Measurements from ENCODE around the gene EPS15. TPM values are rescaled to one million over a fixed set of nuclear protein-coding genes. Genes with fewer than 3 reads are reported as not detected.
"Not testable (repeated sequence)": the region's sequence is repeated elsewhere in the genome, so short reads cannot be mapped to it uniquely, and the experiment has no call there.

Gene EPS15
- total RNA-seq, 4 donors from 2014 or later = 94.8 to 133 (median 125) TPM

DNA sequence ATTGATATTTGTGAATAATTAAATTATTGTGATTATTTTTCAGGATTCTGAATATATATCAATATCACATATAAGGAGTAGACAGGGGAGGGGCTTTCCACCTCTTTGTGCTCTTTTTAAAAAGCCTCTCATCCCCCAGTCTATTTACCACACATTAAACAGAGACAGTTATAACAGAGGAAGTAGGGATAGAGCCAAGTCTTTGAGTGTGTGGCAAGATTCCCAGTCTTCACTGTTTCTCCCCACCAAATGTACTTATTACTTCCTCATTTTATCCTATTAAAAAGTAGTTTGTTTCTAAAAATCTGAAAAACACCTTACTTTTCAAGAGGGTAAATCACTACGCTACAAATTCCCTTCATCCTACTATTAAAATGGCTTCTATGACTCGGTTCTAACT, 46.7 kb downstream of the EPS15 start:
- H3K27me3 ChIP-seq = no peaks in the 10 kb centered on the region
- no peak for DNase-seq (ENCODE audit: low spot score in 2 of 2)
- H3K4me1 ChIP-seq = peaks cover 0 to 31% (median 7%) of the 10 kb centered on the region in 4 donors
- no peak overlapping the region for H3K4me3 ChIP-seq
- H3K9me3 ChIP-seq = no peaks in the 10 kb centered on the region
- TF ChIP-seq, protein P1, sequence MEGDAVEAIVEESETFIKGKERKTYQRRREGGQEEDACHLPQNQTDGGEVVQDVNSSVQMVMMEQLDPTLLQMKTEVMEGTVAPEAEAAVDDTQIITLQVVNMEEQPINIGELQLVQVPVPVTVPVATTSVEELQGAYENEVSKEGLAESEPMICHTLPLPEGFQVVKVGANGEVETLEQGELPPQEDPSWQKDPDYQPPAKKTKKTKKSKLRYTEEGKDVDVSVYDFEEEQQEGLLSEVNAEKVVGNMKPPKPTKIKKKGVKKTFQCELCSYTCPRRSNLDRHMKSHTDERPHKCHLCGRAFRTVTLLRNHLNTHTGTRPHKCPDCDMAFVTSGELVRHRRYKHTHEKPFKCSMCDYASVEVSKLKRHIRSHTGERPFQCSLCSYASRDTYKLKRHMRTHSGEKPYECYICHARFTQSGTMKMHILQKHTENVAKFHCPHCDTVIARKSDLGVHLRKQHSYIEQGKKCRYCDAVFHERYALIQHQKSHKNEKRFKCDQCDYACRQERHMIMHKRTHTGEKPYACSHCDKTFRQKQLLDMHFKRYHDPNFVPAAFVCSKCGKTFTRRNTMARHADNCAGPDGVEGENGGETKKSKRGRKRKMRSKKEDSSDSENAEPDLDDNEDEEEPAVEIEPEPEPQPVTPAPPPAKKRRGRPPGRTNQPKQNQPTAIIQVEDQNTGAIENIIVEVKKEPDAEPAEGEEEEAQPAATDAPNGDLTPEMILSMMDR (IDR thresholded peaks at IDR 0.05) = no peak
- TF ChIP-seq EP300 (IDR thresholded peaks at IDR 0.05) (peak in 1 of 2 donors; percentile 17), POLR2A (IDR thresholded peaks at IDR 0.05) (no peak)
- H3K36me3 ChIP-seq = peaks cover 0 to 29% (median 0%) of the 10 kb centered on the region in 3 donors
- H3K27ac ChIP-seq = peak overlapping the region in 1 of 4 donors; percentile 65
- WGBS, 2 donors = 57 to 66% methylated on average over 2 of the region's 2 CpGs

DNA sequence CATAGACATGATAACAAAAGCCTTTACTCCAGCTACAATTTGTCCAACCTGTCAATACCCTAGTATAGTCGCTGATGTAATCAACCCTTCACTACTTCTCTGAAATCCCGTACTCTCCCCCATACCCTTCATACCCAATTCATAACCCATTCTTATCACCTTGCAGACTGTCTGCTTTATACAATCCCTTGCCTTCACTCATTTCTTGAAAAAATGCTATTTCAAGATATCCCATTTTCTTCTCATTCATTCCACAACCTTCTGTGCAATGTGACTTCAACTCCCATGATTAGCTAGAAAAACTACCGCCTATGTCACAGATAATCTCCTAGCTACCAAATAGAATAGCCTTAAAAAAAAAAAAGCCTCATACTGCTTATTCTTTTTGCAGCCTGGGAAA, 49.5 kb downstream of the EPS15 start:
- Histone ChIP-seq H3K27me3 (no peaks in the 10 kb centered on the region), H3K27ac (no peak overlapping the region), H3K9me3 (no peaks in the 10 kb centered on the region), H3K4me1 (peaks cover 0 to 34% (median 7%) of the 10 kb centered on the region in 4 donors), H3K36me3 (peaks cover 0 to 40% (median 0%) of the 10 kb centered on the region in 3 donors), H3K4me3 (no peak overlapping the region)
- no peak for DNase-seq (ENCODE audit: low spot score in 2 of 2)
- 82 to 86% methylated on average over 3 of the region's 3 CpGs for WGBS, 2 donors
- TF ChIP-seq EP300 (IDR thresholded peaks at IDR 0.05) (no peak), POLR2A (IDR thresholded peaks at IDR 0.05) (no peak)
- TF ChIP-seq, protein P1 (IDR thresholded peaks at IDR 0.05) = no peak

DNA sequence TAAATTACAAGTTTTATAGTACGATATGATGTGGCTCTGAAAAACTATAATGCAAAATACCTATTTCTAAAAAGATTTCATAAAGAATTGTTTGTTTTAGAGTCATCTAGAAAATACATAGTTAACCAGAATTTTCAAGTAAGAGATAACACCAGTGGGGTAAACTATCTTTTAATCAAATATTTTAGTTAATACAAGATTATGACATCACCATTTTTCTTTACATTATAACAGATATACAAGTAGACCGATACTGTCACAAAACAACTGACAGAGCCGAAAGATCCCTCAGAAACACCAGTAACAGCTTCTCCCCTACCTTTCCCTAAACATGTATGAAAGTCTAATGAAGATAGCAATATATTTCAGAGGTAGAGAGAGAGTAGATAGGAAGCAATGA, 54.2 kb downstream of the EPS15 start:
- no peak for TF ChIP-seq EP300 (IDR thresholded peaks at IDR 0.05)
- TF ChIP-seq, protein P1 (IDR thresholded peaks at IDR 0.05) = no peak
- no peak for TF ChIP-seq POLR2A (IDR thresholded peaks at IDR 0.05)
- no peak overlapping the region for H3K4me3 ChIP-seq
- peaks cover 0 to 14% (median 0%) of the 10 kb centered on the region in 4 donors for H3K4me1 ChIP-seq
- H3K9me3 ChIP-seq = no peaks in the 10 kb centered on the region
- no peaks in the 10 kb centered on the region for H3K27me3 ChIP-seq
- 98 to 99% methylated on average over 3 of the region's 3 CpGs for WGBS, 2 donors
- peaks cover 0 to 54% (median 0%) of the 10 kb centered on the region in 3 donors for H3K36me3 ChIP-seq
- H3K27ac ChIP-seq = no peak overlapping the region
- DNase-seq (ENCODE audit: low spot score in 2 of 2) = no peak

DNA sequence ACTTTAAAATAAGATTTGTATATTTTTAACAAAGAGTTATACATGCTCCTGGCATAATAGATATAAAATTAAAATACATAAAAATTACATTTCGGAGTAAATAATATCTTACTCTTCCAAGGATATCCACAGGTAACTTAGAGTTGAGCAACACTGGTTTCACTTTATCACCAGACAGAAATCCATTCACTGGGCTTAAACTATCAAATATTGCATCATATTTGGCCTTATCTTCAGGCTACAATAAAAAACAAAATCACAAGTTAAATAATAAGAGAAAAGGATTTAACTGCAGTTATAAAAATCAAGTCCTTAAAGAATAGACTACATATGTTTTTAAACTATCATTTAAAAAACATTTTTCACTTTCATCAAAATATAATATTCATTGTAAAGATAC, 55.5 kb downstream of the EPS15 start:
- DNase-seq (ENCODE audit: low spot score in 2 of 2) = no peak
- Histone ChIP-seq H3K4me1 (peaks cover 0 to 14% (median 0%) of the 10 kb centered on the region in 4 donors), H3K27ac (no peak overlapping the region), H3K9me3 (no peaks in the 10 kb centered on the region), H3K27me3 (no peaks in the 10 kb centered on the region), H3K4me3 (no peak overlapping the region), H3K36me3 (peaks cover 0 to 59% (median 0%) of the 10 kb centered on the region in 3 donors)
- TF ChIP-seq, protein P1 (IDR thresholded peaks at IDR 0.05) = no peak
- TF ChIP-seq POLR2A (IDR thresholded peaks at IDR 0.05) (no peak), EP300 (IDR thresholded peaks at IDR 0.05) (no peak)
- 91 to 97% methylated on average over 1 of the region's 1 CpG for WGBS, 2 donors

DNA sequence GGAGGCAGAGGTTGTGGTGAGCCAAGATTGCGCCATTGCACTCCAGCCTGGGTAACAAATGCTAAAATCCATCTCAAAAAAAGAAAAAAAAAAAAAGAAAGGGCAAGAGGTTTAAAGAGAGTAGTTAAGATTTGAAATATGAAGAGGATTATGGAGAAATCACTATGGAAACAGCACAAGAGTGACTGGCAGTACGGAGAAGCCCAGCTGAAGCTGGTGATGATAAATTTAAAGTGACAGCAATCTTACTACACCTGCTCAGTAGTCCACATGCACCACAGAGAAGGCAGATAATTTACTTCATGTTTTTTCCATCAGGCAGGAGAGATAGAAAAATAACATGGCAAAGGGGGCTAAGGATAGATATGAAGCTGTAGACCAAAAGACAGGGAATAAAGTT, 56.8 kb downstream of the EPS15 start:
- H3K9me3 ChIP-seq; DNase-seq (ENCODE audit: low spot score in 2 of 2); H3K27me3 ChIP-seq; H3K27ac ChIP-seq; H3K4me3 ChIP-seq: not testable (repeated sequence)
- peaks cover 0 to 14% (median 0%) of the 10 kb centered on the region in 4 donors for H3K4me1 ChIP-seq
- peaks cover 0 to 54% (median 0%) of the 10 kb centered on the region in 3 donors for H3K36me3 ChIP-seq
- 47 to 76% methylated on average over 2 of the region's 2 CpGs for WGBS, 2 donors

DNA sequence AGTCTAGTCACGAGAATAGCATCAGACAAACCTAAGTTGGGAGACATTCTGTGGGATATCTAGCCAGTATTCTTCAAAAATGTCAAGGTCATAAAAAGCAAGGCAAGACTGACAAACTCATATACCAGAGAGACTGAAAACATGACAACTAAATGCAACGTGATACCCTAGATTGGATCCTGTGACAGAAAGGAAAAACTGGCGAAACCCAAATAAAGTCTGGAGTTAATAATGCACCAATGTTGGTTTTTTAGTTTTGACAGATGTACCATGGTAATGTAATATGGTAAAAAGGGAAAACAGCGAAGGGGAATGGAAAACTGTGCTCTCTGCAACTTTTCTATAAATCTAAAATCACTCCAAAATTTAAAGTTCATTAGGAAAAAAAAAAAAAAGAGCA, 64.5 kb downstream of the EPS15 start:
- Histone ChIP-seq H3K4me1 (peaks cover 0 to 4% (median 0%) of the 10 kb centered on the region in 4 donors), H3K27ac (no peak overlapping the region), H3K36me3 (peaks cover 0 to 34% (median 8%) of the 10 kb centered on the region in 3 donors), H3K27me3 (no peaks in the 10 kb centered on the region), H3K9me3 (no peaks in the 10 kb centered on the region), H3K4me3 (no peak overlapping the region)
- no peak for DNase-seq (ENCODE audit: low spot score in 2 of 2)
- TF ChIP-seq, protein P1 (IDR thresholded peaks at IDR 0.05) = no peak
- TF ChIP-seq POLR2A (IDR thresholded peaks at IDR 0.05) (no peak), EP300 (IDR thresholded peaks at IDR 0.05) (no peak)
- WGBS, 2 donors = 85 to 87% methylated on average over 4 of the region's 4 CpGs

Data from tibial nerve (tissue), 4 donors.